ENCODE measurements around the gene CARMIL3. TPM values are rescaled to one million over a fixed set of nuclear protein-coding genes. Genes with fewer than 3 reads are reported as not detected.
A peak's percentile ranks its signal among the peaks of the same experiment; 100 is the strongest.
"Not testable (repeated sequence)": the region's sequence is repeated elsewhere in the genome, so short reads cannot be mapped to it uniquely, and the experiment has no call there.

The CARMIL3 gene
- total RNA-seq, 1 experiment from 2014 or later, result under 0.01 TPM

- peak; percentile 11 for DNase-seq (ENCODE audit: low read depth)
Measured at GRCh38 chr14:24095271-24096068, 43.7 kb downstream of the CARMIL3 start.

- DNase-seq (ENCODE audit: low read depth), result no peak
Measured at GRCh38 chr14:24096545-24097181, 44.9 kb downstream of the CARMIL3 start.

- DNase-seq (ENCODE audit: low read depth), result no peak
Measured at GRCh38 chr14:24098229-24098926, 46.6 kb downstream of the CARMIL3 start.

- DNase-seq (ENCODE audit: low read depth), result no peak
Measured at GRCh38 chr14:24098927-24099813, 47.4 kb downstream of the CARMIL3 start.

- no peak for DNase-seq (ENCODE audit: low read depth)
Measured at GRCh38 chr14:24100197-24100981, 48.6 kb downstream of the CARMIL3 start.

GRCh38 chr14:24100982-24101494 is 49.2 kb downstream of the CARMIL3 start:
- DNase-seq (ENCODE audit: low read depth), result no peak

- DNase-seq (ENCODE audit: low read depth), result no peak
Measured at GRCh38 chr14:24102357-24103048, 50.7 kb downstream of the CARMIL3 start.

- no peak for DNase-seq (ENCODE audit: low read depth)
Measured at GRCh38 chr14:24103451-24103850, 51.6 kb downstream of the CARMIL3 start.

GRCh38 chr14:24105609-24106239 is 53.9 kb downstream of the CARMIL3 start:
- not testable (repeated sequence) for DNase-seq (ENCODE audit: low read depth)

- DNase-seq (ENCODE audit: low read depth), result no peak
Measured at GRCh38 chr14:24106672-24107271, 55.0 kb downstream of the CARMIL3 start.

- DNase-seq (ENCODE audit: low read depth), result no peak
Measured at GRCh38 chr14:24108336-24108874, 56.6 kb downstream of the CARMIL3 start.

GRCh38 chr14:24110060-24110459 is 58.3 kb downstream of the CARMIL3 start:
- no peak for DNase-seq (ENCODE audit: low read depth)

GRCh38 chr14:24110523-24110922 is 58.7 kb downstream of the CARMIL3 start:
- no peak for DNase-seq (ENCODE audit: low read depth)

GRCh38 chr14:24113379-24113800 is 61.6 kb downstream of the CARMIL3 start:
- no peak for DNase-seq (ENCODE audit: low read depth)

GRCh38 chr14:24113801-24114531 is 62.2 kb downstream of the CARMIL3 start:
- peak; percentile 91 for DNase-seq (ENCODE audit: low read depth)

- peak; percentile 100 for DNase-seq (ENCODE audit: low read depth)
Measured at GRCh38 chr14:24114532-24115421, 63.0 kb downstream of the CARMIL3 start, which contains the start of the genes DCAF11 and NRL. DCAF11 (plus strand) TSS chr14:24114777; CDS start chr14:24115595, 818 bp downstream. NRL (minus strand) TSS chr14:24114949; CDS start chr14:24082848, 32,101 bp downstream.

Data from LHCN-M2 (cell line).